Retinal pigment epithelial cell (primary cell): Measurements from ENCODE around the gene CLOCK.
"Not testable (repeated sequence)": the region's sequence is repeated elsewhere in the genome, so short reads cannot be mapped to it uniquely, and the experiment has no call there.

Experiments used
- DNase-seq: peaks from one replicate; pipeline ENCODE4 v3.0.0-alpha.2; 2010; ENCODE audit warnings: low read depth
- H3K4me3 ChIP-seq: 2 replicates; pipeline ENCODE4 v1.5.1; 2011; ENCODE audit warnings: mild to moderate bottlenecking, low read length, control low read depth, moderate library complexity
- CTCF ChIP-seq: conservative IDR thresholded peaks from 2 replicates; pipeline ENCODE4 v1.5.1; 2011; ENCODE audit warnings: low read depth, low read length, control low read depth, inconsistent platforms

Gene CLOCK

GRCh38 chr4:55546756-55547465 lies at the start of gene CLOCK:
CLOCK (minus strand) TSS chr4:55546909; CDS start chr4:55482785, 64,124 bp downstream.
- TF ChIP-seq CTCF, result peak; percentile 44
- peak within 1 kb of the TSS; percentile 80 for H3K4me3 ChIP-seq
- no peak for DNase-seq

- no peak within 1 kb of the TSS for H3K4me3 ChIP-seq
- TF ChIP-seq CTCF, result no peak
- DNase-seq, result no peak
These were observed 45.3 kb upstream of the CLOCK start, which contains the start of gene PDCL2 for GRCh38 chr4:55592014-55592413. PDCL2 (minus strand) TSS chr4:55592245; CDS start chr4:55592109, 136 bp downstream.

- H3K4me3 ChIP-seq, result no peak overlapping the region
- no peak for TF ChIP-seq CTCF
- DNase-seq, result no peak
These were observed 41.5 kb upstream of the CLOCK start for GRCh38 chr4:55588160-55588559.

GRCh38 chr4:55582773-55583172 lies 36.1 kb upstream of the CLOCK start:
- not testable (repeated sequence) for H3K4me3 ChIP-seq

GRCh38 chr4:55578341-55579010 lies 31.8 kb upstream of the CLOCK start:
- TF ChIP-seq CTCF, result no peak
- no peak for DNase-seq
- H3K4me3 ChIP-seq, result no peak overlapping the region

More at GRCh38 chr4:55582773-55583172, 36.1 kb upstream of the CLOCK start:
- not testable (repeated sequence) for DNase-seq

GRCh38 chr4:55575513-55575912 lies 28.8 kb upstream of the CLOCK start:
- H3K4me3 ChIP-seq, result no peak overlapping the region

GRCh38 chr4:55574252-55574651 lies 27.5 kb upstream of the CLOCK start:
- no peak for TF ChIP-seq CTCF
- H3K4me3 ChIP-seq, result no peak overlapping the region
- no peak for DNase-seq

More at GRCh38 chr4:55575513-55575912, 28.8 kb upstream of the CLOCK start:
- TF ChIP-seq CTCF, result no peak
- DNase-seq, result no peak
